22Rv1 (cell line): ENCODE measurements around the gene GLI1.

Experiments
- ZFX ChIP-seq: fragments of 450-650 bp; IDR thresholded peaks from 2 replicates; pipeline ENCODE4 v1.6.1; 2017; ENCODE audit warnings: antibody characterized with exemption, borderline replicate concordance
- TF ChIP-seq, protein P1 (sequence below): fragments of 450-650 bp; IDR thresholded peaks from 2 replicates; pipeline ENCODE4 v1.5.1; 2017; ENCODE audit warnings: mild to moderate bottlenecking

DNA sequence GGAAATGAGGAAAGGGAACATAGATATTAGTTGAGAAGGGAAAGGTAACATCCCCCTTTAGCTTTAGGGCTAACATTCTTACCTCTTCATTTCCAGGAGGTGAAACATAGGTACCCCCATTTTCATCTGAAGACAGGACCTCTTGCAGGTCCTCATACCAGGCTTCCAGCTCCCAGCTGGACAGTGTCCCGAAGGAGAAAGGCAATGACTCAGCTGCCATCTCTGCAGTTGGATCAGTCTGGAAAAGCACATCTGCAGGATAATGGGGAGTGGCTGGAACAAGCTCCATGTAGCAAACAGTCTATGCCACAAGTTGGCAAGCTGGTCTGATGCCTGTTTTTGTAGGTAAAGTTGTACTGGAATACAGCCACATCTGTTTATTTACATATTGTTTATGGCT, 57.6 kb downstream of the GLI1 start:
- TF ChIP-seq, protein P1, sequence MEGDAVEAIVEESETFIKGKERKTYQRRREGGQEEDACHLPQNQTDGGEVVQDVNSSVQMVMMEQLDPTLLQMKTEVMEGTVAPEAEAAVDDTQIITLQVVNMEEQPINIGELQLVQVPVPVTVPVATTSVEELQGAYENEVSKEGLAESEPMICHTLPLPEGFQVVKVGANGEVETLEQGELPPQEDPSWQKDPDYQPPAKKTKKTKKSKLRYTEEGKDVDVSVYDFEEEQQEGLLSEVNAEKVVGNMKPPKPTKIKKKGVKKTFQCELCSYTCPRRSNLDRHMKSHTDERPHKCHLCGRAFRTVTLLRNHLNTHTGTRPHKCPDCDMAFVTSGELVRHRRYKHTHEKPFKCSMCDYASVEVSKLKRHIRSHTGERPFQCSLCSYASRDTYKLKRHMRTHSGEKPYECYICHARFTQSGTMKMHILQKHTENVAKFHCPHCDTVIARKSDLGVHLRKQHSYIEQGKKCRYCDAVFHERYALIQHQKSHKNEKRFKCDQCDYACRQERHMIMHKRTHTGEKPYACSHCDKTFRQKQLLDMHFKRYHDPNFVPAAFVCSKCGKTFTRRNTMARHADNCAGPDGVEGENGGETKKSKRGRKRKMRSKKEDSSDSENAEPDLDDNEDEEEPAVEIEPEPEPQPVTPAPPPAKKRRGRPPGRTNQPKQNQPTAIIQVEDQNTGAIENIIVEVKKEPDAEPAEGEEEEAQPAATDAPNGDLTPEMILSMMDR = no peak
- TF ChIP-seq ZFX = no peak
